Measurements from ENCODE around the gene C2orf81. TPM values are rescaled to one million over a fixed set of nuclear protein-coding genes. Genes with fewer than 3 reads are reported as not detected.
A peak's percentile ranks its signal among the peaks of the same experiment; 100 is the strongest.

The C2orf81 gene
- total RNA-seq, 2 donors from 2014 or later = 6.1 to 6.8 TPM

GRCh38 chr2:74440378-74441169 is 19.2 kb upstream of the C2orf81 start:
- WGBS = 7% methylated on average over 44 of the region's 45 CpGs
- peak; percentile 83 for DNase-seq (ENCODE audit: low spot score)
- Histone ChIP-seq H3K4me3 (peak overlapping the region; percentile 38 to 46), H3K9me3 (no peaks in the 10 kb centered on the region), H3K36me3 (no peaks in the 10 kb centered on the region), H3K27me3 (replicated peaks; ENCODE audit: insufficient read depth) (no peaks in the 10 kb centered on the region), H3K4me1 (replicated peaks) (peaks cover 6% of the 10 kb centered on the region), H3K27ac (peak overlapping the region; percentile 90 to 91)
- TF ChIP-seq POLR2AphosphoS5 (IDR thresholded peaks at IDR 0.05) (peak; percentile 69), CTCF (IDR thresholded peaks at IDR 0.05) (peak in 2 of 4 experiments; percentile 65 to 66), POLR2A (IDR thresholded peaks at IDR 0.05) (peak; percentile 64)
- intact Hi-C loops (cut with DNase I) = no loop called here

GRCh38 chr2:74439803-74440377 is 18.5 kb upstream of the C2orf81 start:
- peaks cover 6% of the 10 kb centered on the region for H3K4me1 ChIP-seq (replicated peaks)
- TF ChIP-seq POLR2AphosphoS5 (IDR thresholded peaks at IDR 0.05) = no peak
- no peak for TF ChIP-seq POLR2A (IDR thresholded peaks at IDR 0.05)
- TF ChIP-seq CTCF (IDR thresholded peaks at IDR 0.05) = no peak
- H3K4me3 ChIP-seq = peak overlapping the region; percentile 38 to 46
- no peaks in the 10 kb centered on the region for H3K9me3 ChIP-seq
- intact Hi-C loops (cut with DNase I) = no loop called here
- WGBS = 9% methylated on average over 14 of the region's 14 CpGs
- DNase-seq (ENCODE audit: low spot score) = no peak
- no peaks in the 10 kb centered on the region for H3K36me3 ChIP-seq
- no peaks in the 10 kb centered on the region for H3K27me3 ChIP-seq (replicated peaks; ENCODE audit: insufficient read depth)
- H3K27ac ChIP-seq = peak overlapping the region; percentile 90 to 91

GRCh38 chr2:74439373-74439772 is 18.0 kb upstream of the C2orf81 start:
- H3K27me3 ChIP-seq (replicated peaks; ENCODE audit: insufficient read depth) = no peaks in the 10 kb centered on the region
- no peak for TF ChIP-seq POLR2A (IDR thresholded peaks at IDR 0.05)
- TF ChIP-seq POLR2AphosphoS5 (IDR thresholded peaks at IDR 0.05) = no peak
- no peak for TF ChIP-seq CTCF (IDR thresholded peaks at IDR 0.05)
- H3K27ac ChIP-seq = peak overlapping the region; percentile 90 to 91
- peaks cover 6% of the 10 kb centered on the region for H3K4me1 ChIP-seq (replicated peaks)
- H3K4me3 ChIP-seq = peak overlapping the region; percentile 38 to 46
- H3K36me3 ChIP-seq = no peaks in the 10 kb centered on the region
- DNase-seq (ENCODE audit: low spot score) = no peak
- intact Hi-C loops (cut with DNase I) = no loop called here
- 8% methylated on average over 3 of the region's 3 CpGs for WGBS
- H3K9me3 ChIP-seq = no peaks in the 10 kb centered on the region

GRCh38 chr2:74438248-74438647 is 16.8 kb upstream of the C2orf81 start:
- no peaks in the 10 kb centered on the region for H3K36me3 ChIP-seq
- no peaks in the 10 kb centered on the region for H3K27me3 ChIP-seq (replicated peaks; ENCODE audit: insufficient read depth)
- H3K9me3 ChIP-seq = no peaks in the 10 kb centered on the region
- 88% methylated on average over 1 of the region's 1 CpG for WGBS
- no peak for DNase-seq (ENCODE audit: low spot score)
- TF ChIP-seq CTCF (IDR thresholded peaks at IDR 0.05) = no peak
- no peak for TF ChIP-seq POLR2A (IDR thresholded peaks at IDR 0.05)
- intact Hi-C loops (cut with DNase I) = no loop called here
- no peak overlapping the region for H3K27ac ChIP-seq
- no peak overlapping the region for H3K4me3 ChIP-seq
- H3K4me1 ChIP-seq (replicated peaks) = peaks cover 6% of the 10 kb centered on the region

Measured in prostate gland (tissue), 2 donors.